HepG2 (cell line): ENCODE measurements around the gene MED25. TPM values are rescaled to one million over a fixed set of nuclear protein-coding genes. Genes with fewer than 3 reads are reported as not detected.

Experiments used
- AGO1 ChIP-seq: fragments of 200-400 bp; formaldehyde crosslinking; IDR thresholded peaks from 2 replicates; pipeline ENCODE4 v1.6.1; 2017; ENCODE audit warnings: mild to moderate bottlenecking, low read depth, low read length, moderate library complexity; ENCODE audit not compliant: poor library complexity, severe bottlenecking
- ATF1 ChIP-seq: IDR thresholded peaks from 2 replicates; pipeline ENCODE4 v1.6.1; 2016; ENCODE audit warnings: mild to moderate bottlenecking, control low read depth
- ELF1 ChIP-seq: sonication (generic); formaldehyde crosslinking; IDR thresholded peaks from 2 replicates; pipeline ENCODE4 v1.4.0; 2020; ENCODE audit warnings: missing genetic modification reagents
- ETV6 ChIP-seq: sonication (generic); formaldehyde crosslinking; conservative IDR thresholded peaks from 2 replicates; pipeline ENCODE4 v1.4.0; 2020; ENCODE audit warnings: missing genetic modification reagents
- HNF4G ChIP-seq, 2 experiments: sonication (generic) in 1 of 2; formaldehyde crosslinking in 1 of 2; IDR thresholded peaks; 2 replicates each; pipeline versions ENCODE4 v1.4.0 to v1.6.1; 2011 to 2020; ENCODE audit warnings: borderline replicate concordance in 2 of 2, low read depth in 2 of 2, mild to moderate bottlenecking in 2 of 2, low read length in 1 of 2, missing genetic modification reagents in 1 of 2, moderate library complexity in 1 of 2
- HOXA3 ChIP-seq: sonication (generic); formaldehyde crosslinking; IDR thresholded peaks from 2 replicates; pipeline ENCODE4 v1.5.0; 2020; ENCODE audit warnings: missing genetic modification reagents
- JUNB ChIP-seq: sonication (generic); formaldehyde crosslinking; IDR thresholded peaks from 2 replicates; pipeline ENCODE4 v1.8.0; 2022; ENCODE audit warnings: missing genetic modification reagents, mild to moderate bottlenecking, borderline replicate concordance
- MAF1 ChIP-seq: sonication (generic); formaldehyde crosslinking; IDR thresholded peaks from 2 replicates; pipeline ENCODE4 v1.5.0; 2020; ENCODE audit warnings: missing genetic modification reagents, borderline replicate concordance
- NFATC3 ChIP-seq: sonication (generic); formaldehyde crosslinking; IDR thresholded peaks from 2 replicates; pipeline ENCODE4 v1.5.1; 2020; ENCODE audit warnings: mild to moderate bottlenecking, missing genetic modification reagents
- PAX8 ChIP-seq: sonication (generic); formaldehyde crosslinking; IDR thresholded peaks from 2 replicates; pipeline ENCODE4 v1.8.0; 2022; ENCODE audit warnings: mild to moderate bottlenecking, missing genetic modification reagents, borderline replicate concordance
- RARA ChIP-seq: IDR thresholded peaks from 2 replicates; pipeline ENCODE4 v1.6.1; 2016; ENCODE audit warnings: missing genetic modification reagents, missing compliant biosample characterization
- SIX4 ChIP-seq: sonication (generic); formaldehyde crosslinking; IDR thresholded peaks from 2 replicates; pipeline ENCODE4 v1.4.0; 2020; ENCODE audit warnings: missing genetic modification reagents
- SP140L ChIP-seq: sonication (generic); formaldehyde crosslinking; IDR thresholded peaks from 2 replicates; pipeline ENCODE4 v1.4.0; 2020; ENCODE audit warnings: missing genetic modification reagents, borderline replicate concordance
- TGIF2 ChIP-seq: IDR thresholded peaks from 2 replicates; pipeline ENCODE4 v1.6.1; 2016; ENCODE audit warnings: control low read depth, missing compliant biosample characterization
- TRIM24 ChIP-seq: sonication (generic); formaldehyde crosslinking; IDR thresholded peaks from 2 replicates; pipeline ENCODE4 v1.8.0; 2022; ENCODE audit warnings: mild to moderate bottlenecking, missing genetic modification reagents
- ZFP41 ChIP-seq: sonication (generic); formaldehyde crosslinking; IDR thresholded peaks from 2 replicates; pipeline ENCODE4 v1.4.0; 2020; ENCODE audit warnings: mild to moderate bottlenecking, missing genetic modification reagents, borderline replicate concordance
- ZMYM4 ChIP-seq: sonication (generic); formaldehyde crosslinking; IDR thresholded peaks from 2 replicates; pipeline ENCODE4 v1.8.1; 2023; ENCODE audit warnings: mild to moderate bottlenecking, missing genetic modification reagents
- ZNF20 ChIP-seq: sonication (generic); formaldehyde crosslinking; IDR thresholded peaks from 2 replicates; pipeline ENCODE4 v1.4.0; 2020; ENCODE audit warnings: mild to moderate bottlenecking, moderate library complexity, missing genetic modification reagents
- ZNF292 ChIP-seq: sonication (generic); formaldehyde crosslinking; IDR thresholded peaks from 2 replicates; pipeline ENCODE4 v1.8.1; 2022; ENCODE audit warnings: mild to moderate bottlenecking, low read depth, missing genetic modification reagents, borderline replicate concordance
- ZNF382 ChIP-seq: sonication (generic); formaldehyde crosslinking; IDR thresholded peaks from 2 replicates; pipeline ENCODE4 v1.5.0; 2020; ENCODE audit warnings: missing genetic modification reagents, mild to moderate bottlenecking, borderline replicate concordance
- ZNF484 ChIP-seq: sonication (generic); formaldehyde crosslinking; IDR thresholded peaks from 2 replicates; pipeline ENCODE4 v1.5.1; 2020; ENCODE audit warnings: mild to moderate bottlenecking, low read depth, missing genetic modification reagents, borderline replicate concordance
- polyA plus RNA-seq, 8 experiments: library from polyadenylated mRNA; depleted of rRNA in 3 of 8; stranded (reverse) in 7 of 8; unstranded in 1 of 8; fragments of >200 nt; fragmentation: Illumina TruSeq in 4 of 8; extraction: Trizol in 4 of 8; gene quantifications; 2 replicates each; pipeline versions ENCODE4 v1.2.1 to v1.2.3, GENCODE V29; 2011 to 2016; ENCODE audit warnings: low read depth in 4 of 8, missing spikeins in 1 of 8, mixed read lengths in 1 of 8; ENCODE audit not compliant: insufficient read depth in 1 of 8
- total RNA-seq, 5 experiments: library from RNA; depleted of rRNA; stranded (reverse); fragments of >200 nt; fragmentation: Illumina TruSeq; extraction: Trizol; gene quantifications; 2 replicates each; pipeline ENCODE4 v1.2.3, GENCODE V29; 2016; ENCODE audit warnings: low read depth in 1 of 5
- TF ChIP-seq, protein P1 (sequence below), 2 experiments: fragments of 450-650 bp in 1 of 2; sonication (generic) in 1 of 2; formaldehyde crosslinking; IDR thresholded peaks; 2 replicates each; pipeline versions ENCODE4 v1.5.0 to v1.8.0; 2020 to 2022; ENCODE audit warnings: mild to moderate bottlenecking in 1 of 2, missing genetic modification reagents in 1 of 2
- TF ChIP-seq, protein P2 (sequence below): IDR thresholded peaks from 2 replicates; pipeline ENCODE4 v1.6.1; 2016
- TF ChIP-seq, protein P3 (sequence below): sonication (generic); formaldehyde crosslinking; IDR thresholded peaks from 2 replicates; pipeline ENCODE4 v1.4.0; 2020; ENCODE audit warnings: low read depth, missing genetic modification reagents

The MED25 gene
- total and polyA plus RNA-seq, 2 of the 13 experiments (the other 11 are each of a cell fraction or from before 2014, with no cell fraction given), result 11.1 to 15.1 TPM

DNA sequence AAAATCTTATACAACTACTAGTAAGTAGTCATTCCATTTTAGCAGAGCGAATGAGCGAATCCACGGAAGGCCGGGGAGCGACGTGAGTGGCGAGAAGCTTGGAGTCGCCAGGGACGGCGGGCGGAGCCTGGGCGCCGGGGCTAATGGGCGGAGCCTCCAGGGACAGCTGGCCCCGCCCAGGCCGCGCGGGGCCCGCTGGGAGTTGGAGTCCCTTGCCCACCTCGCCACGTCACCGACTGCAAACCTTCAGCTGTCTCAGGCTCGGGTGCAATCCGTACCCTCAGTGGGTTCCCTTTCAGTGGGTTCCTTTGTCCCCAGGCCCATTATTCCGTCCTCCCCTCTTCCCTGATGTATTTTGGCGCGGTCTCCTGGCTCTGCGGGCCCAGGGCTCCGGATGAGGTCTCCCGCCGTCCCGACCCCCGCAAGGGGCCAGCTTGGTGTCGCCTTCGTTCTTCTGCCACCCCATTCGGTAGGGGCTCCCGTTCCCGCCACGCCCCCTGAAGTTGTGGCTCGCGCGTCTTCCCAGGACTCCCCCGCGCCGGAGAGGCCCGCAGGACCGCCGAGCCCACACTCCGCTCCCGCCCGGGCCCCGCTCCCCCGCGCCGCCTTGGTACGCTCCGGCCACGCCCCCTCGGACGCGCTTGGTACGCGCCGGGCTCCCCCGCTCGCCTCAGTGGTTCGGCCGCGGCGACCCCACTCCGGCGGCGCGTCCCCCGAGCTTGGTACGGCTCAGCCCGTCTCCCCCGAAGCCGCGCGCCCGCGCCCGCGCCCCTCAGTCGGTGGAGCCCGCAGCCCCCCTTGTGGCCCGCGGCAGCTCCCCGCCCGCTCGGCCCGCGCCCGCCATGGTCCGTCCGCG lies 32.6 kb downstream of the MED25 start, which contains the start of gene PTOV1 (continued):
- TF ChIP-seq ZFP41 (no peak), AGO1 (peak; percentile 90), SIX4 (CRISPR knock-in tag) (no peak), PAX8 (CRISPR knock-in tag) (no peak), JUNB (CRISPR knock-in tag) (no peak), ATF1 (CRISPR knock-in tag) (peak; percentile 78), HNF4G (IDR thresholded peaks at IDR 0.05; ENCODE audit: borderline replicate concordance, low read depth, low read length) (no peak), HNF4G (CRISPR knock-in tag; IDR thresholded peaks at IDR 0.05; ENCODE audit: borderline replicate concordance, low read depth) (no peak), TGIF2 (CRISPR knock-in tag) (no peak), RARA (peak; percentile 25), ZNF292 (CRISPR knock-in tag) (no peak), ZNF20 (CRISPR knock-in tag) (no peak), ELF1 (CRISPR knock-in tag) (0 out of 2 replicates have a peak, but pooled peaks have one; percentile 21), SP140L (CRISPR knock-in tag) (no peak), ZNF484 (CRISPR knock-in tag) (no peak), TRIM24 (CRISPR knock-in tag) (no peak), ZNF382 (CRISPR knock-in tag) (no peak), NFATC3 (CRISPR knock-in tag) (no peak), ETV6 (no peak; the same call in 1 of the 2 replicates), MAF1 (CRISPR knock-in tag) (no peak), ZMYM4 (CRISPR knock-in tag) (peak; percentile 32; the same call in 1 of the 2 replicates), HOXA3 (peak; percentile 78)
- TF ChIP-seq, protein P1, sequence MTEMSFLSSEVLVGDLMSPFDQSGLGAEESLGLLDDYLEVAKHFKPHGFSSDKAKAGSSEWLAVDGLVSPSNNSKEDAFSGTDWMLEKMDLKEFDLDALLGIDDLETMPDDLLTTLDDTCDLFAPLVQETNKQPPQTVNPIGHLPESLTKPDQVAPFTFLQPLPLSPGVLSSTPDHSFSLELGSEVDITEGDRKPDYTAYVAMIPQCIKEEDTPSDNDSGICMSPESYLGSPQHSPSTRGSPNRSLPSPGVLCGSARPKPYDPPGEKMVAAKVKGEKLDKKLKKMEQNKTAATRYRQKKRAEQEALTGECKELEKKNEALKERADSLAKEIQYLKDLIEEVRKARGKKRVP (CRISPR knock-in tag; IDR thresholded peaks at IDR 0.05), result no peak
- TF ChIP-seq, protein P2, sequence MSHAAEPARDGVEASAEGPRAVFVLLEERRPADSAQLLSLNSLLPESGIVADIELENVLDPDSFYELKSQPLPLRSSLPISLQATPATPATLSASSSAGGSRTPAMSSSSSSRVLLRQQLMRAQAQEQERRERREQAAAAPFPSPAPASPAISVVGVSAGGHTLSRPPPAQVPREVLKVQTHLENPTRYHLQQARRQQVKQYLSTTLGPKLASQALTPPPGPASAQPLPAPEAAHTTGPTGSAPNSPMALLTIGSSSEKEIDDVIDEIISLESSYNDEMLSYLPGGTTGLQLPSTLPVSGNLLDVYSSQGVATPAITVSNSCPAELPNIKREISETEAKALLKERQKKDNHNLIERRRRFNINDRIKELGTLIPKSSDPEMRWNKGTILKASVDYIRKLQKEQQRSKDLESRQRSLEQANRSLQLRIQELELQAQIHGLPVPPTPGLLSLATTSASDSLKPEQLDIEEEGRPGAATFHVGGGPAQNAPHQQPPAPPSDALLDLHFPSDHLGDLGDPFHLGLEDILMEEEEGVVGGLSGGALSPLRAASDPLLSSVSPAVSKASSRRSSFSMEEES, result 0 out of 2 replicates have a peak, but pooled peaks have one; percentile 38
- TF ChIP-seq, protein P3, sequence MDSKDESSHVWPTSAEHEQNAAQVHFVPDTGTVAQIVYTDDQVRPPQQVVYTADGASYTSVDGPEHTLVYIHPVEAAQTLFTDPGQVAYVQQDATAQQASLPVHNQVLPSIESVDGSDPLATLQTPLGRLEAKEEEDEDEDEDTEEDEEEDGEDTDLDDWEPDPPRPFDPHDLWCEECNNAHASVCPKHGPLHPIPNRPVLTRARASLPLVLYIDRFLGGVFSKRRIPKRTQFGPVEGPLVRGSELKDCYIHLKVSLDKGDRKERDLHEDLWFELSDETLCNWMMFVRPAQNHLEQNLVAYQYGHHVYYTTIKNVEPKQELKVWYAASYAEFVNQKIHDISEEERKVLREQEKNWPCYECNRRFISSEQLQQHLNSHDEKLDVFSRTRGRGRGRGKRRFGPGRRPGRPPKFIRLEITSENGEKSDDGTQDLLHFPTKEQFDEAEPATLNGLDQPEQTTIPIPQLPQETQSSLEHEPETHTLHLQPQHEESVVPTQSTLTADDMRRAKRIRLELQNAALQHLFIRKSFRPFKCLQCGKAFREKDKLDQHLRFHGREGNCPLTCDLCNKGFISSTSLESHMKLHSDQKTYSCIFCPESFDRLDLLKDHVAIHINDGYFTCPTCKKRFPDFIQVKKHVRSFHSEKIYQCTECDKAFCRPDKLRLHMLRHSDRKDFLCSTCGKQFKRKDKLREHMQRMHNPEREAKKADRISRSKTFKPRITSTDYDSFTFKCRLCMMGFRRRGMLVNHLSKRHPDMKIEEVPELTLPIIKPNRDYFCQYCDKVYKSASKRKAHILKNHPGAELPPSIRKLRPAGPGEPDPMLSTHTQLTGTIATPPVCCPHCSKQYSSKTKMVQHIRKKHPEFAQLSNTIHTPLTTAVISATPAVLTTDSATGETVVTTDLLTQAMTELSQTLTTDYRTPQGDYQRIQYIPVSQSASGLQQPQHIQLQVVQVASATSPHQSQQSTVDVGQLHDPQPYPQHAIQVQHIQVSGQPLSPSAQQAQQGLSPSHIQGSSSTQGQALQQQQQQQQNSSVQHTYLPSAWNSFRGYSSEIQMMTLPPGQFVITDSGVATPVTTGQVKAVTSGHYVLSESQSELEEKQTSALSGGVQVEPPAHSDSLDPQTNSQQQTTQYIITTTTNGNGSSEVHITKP, result peak; percentile 98
